A549 (cell line): ENCODE measurements around the gene XPR1. TPM values are rescaled to one million over a fixed set of nuclear protein-coding genes. Genes with fewer than 3 reads are reported as not detected.

Experiments used
- ATAC-seq, 2 experiments: fragments of 200-7000 bp in 1 of 2; fragments of >200 bp in 1 of 2; cut with Nextera tagmentation in 1 of 2; cut with Tn5 transposase in 1 of 2; 3 replicates each; pipeline versions ENCODE4 v1.8.0 to v1.9.1; 2018 to 2020; ENCODE audit warnings: mild to moderate bottlenecking in 1 of 2, moderate library complexity in 1 of 2
- CTCF ChIA-PET: fragments of 300-600 bp; sonication (Branson Sonifier 250); formaldehyde crosslinking; extraction: SDS; loops from one replicate; lab custom pipeline; 2021; ENCODE audit warnings: antibody characterized with exemption, inconsistent platforms; lab: Yijun Ruan, JAX
- POLR2A ChIA-PET: fragments of 350-600 bp; formaldehyde crosslinking; extraction: SDS; loops from one replicate; lab custom pipeline; 2021; ENCODE audit warnings: antibody characterized with exemption, inconsistent platforms; lab: Yijun Ruan, JAX
- DNase-seq, 2 experiments: peaks; one replicate each; pipeline versions ENCODE4 v3.0.0 to v3.0.0-alpha.2; 2011 to 2016; ENCODE audit warnings: low read depth in 1 of 2, low spot score in 1 of 2
- FAIRE-seq: peaks from 2 replicates; lab custom pipeline; 2011; peaks lifted over from hg19 to GRCh38; lab: Jason Lieb, UNC
- H3K27ac ChIP-seq, 2 experiments: fragments of >200 bp; sonication (Bioruptor Twin); formaldehyde crosslinking; 3 replicates each; pipeline ENCODE4 v1.5.1; 2016 to 2017
- H3K4me1 ChIP-seq: fragments of >200 bp; sonication (Bioruptor Twin); formaldehyde crosslinking; 3 replicates; pipeline ENCODE4 v1.6.1; 2016
- H3K4me2 ChIP-seq: fragments of >200 bp; sonication (Bioruptor Twin); formaldehyde crosslinking; 3 replicates; pipeline ENCODE4 v1.6.1; 2016
- H3K4me3 ChIP-seq: fragments of >200 bp; sonication (Bioruptor Twin); formaldehyde crosslinking; 3 replicates; pipeline ENCODE4 v1.5.1; 2016
- H3K9me3 ChIP-seq: fragments of >200 bp; sonication (Bioruptor Twin); formaldehyde crosslinking; 3 replicates; pipeline ENCODE4 v1.6.1; 2016
- CHD4 ChIP-seq: fragments of 200-600 bp; sonication (generic); IDR thresholded peaks from 2 replicates; pipeline ENCODE4 v1.6.1; 2016; ENCODE audit warnings: antibody characterized with exemption, mild to moderate bottlenecking, borderline replicate concordance
- E2F6 ChIP-seq: IDR thresholded peaks from 2 replicates; pipeline ENCODE4 v1.6.1; 2012; ENCODE audit warnings: low read depth, borderline replicate concordance
- EHMT2 ChIP-seq: fragments of 200-600 bp; sonication (generic); IDR thresholded peaks from 2 replicates; pipeline ENCODE4 v1.6.1; 2016; ENCODE audit warnings: antibody characterized with exemption, low read depth, mild to moderate bottlenecking, moderate library complexity
- ESRRA ChIP-seq: fragments of 150-350 bp; IDR thresholded peaks from 2 replicates; pipeline ENCODE4 v1.6.1; 2014; ENCODE audit warnings: mild to moderate bottlenecking, low read length, borderline replicate concordance
- FOSL2 ChIP-seq, 2 experiments: fragments of 450-650 bp in 1 of 2; fragments of >200 bp in 1 of 2; sonication (Bioruptor Twin) in 1 of 2; formaldehyde crosslinking; IDR thresholded peaks; 2 replicates each; pipeline versions ENCODE4 v1.5.0 to v1.6.1; 2016 to 2020; ENCODE audit warnings: mild to moderate bottlenecking in 1 of 2, moderate library complexity in 1 of 2
- FOXS1 ChIP-seq: fragments of 250-450 bp; sonication (Bioruptor Pico); IDR thresholded peaks from 2 replicates; pipeline ENCODE4 v1.5.0; 2020; ENCODE audit warnings: mild to moderate bottlenecking, moderate library complexity
- GATA3 ChIP-seq: IDR thresholded peaks from 2 replicates; pipeline ENCODE4 v1.6.1; 2012; ENCODE audit warnings: borderline replicate concordance
- HOXB5 ChIP-seq: fragments of 250-450 bp; sonication (Bioruptor Pico); IDR thresholded peaks from 2 replicates; pipeline ENCODE4 v1.5.0; 2020; ENCODE audit warnings: mild to moderate bottlenecking, moderate library complexity
- MAFK ChIP-seq: fragments of 450-650 bp; IDR thresholded peaks from 2 replicates; pipeline ENCODE4 v1.6.1; 2014; ENCODE audit not compliant: partially characterized antibody
- NFE2L2 ChIP-seq: fragments of 150-350 bp; conservative IDR thresholded peaks from 2 replicates; pipeline ENCODE4 v1.6.1; 2014; ENCODE audit warnings: low read length
- POLR2AphosphoS2 ChIP-seq: conservative IDR thresholded peaks from 2 replicates; pipeline ENCODE4 v1.6.1; 2012; ENCODE audit warnings: low read length, improper control_type of control experiment, inconsistent platforms
- RAD21 ChIP-seq, 2 experiments: fragments of >200 bp in 1 of 2; sonication (Bioruptor Twin) in 1 of 2; formaldehyde crosslinking in 1 of 2; IDR thresholded peaks in 1 of 2; conservative IDR thresholded peaks in 1 of 2; 2 replicates in 1 of 2; 3 replicates in 1 of 2; pipeline ENCODE4 v1.6.1; 2012 to 2018; ENCODE audit warnings: inconsistent platforms in 1 of 2
- TFCP2L1 ChIP-seq: fragments of 250-450 bp; sonication (Bioruptor Pico); IDR thresholded peaks from 2 replicates; pipeline ENCODE4 v1.5.0; 2021; ENCODE audit warnings: mild to moderate bottlenecking
- ZNF302 ChIP-seq: fragments of 250-450 bp; sonication (Bioruptor Pico); IDR thresholded peaks from 2 replicates; pipeline ENCODE4 v1.9.0; 2021; ENCODE audit warnings: inconsistent platforms, mild to moderate bottlenecking, moderate library complexity
- WGBS: methylation state at CpG from one replicate; pipeline ENCODE4 v1.1.6; 2017; ENCODE audit errors: missing lambda C conversion rate; 5-methylcytosine and 5-hydroxymethylcytosine counted together
- polyA plus RNA-seq, 4 experiments: library from polyadenylated mRNA; depleted of rRNA in 3 of 4; stranded (reverse); fragments of >200 nt; fragmentation: RNase III in 1 of 4; extraction: RNeasy Plus Mini Kit Qiagen cat#74134 plus additional on column Dnase treatment in 1 of 4; gene quantifications; 2 replicates in 3 of 4; 3 replicates in 1 of 4; pipeline ENCODE4 v1.2.3, GENCODE V29; 2011 to 2017
- TF ChIP-seq, protein P1 (sequence below): fragments of 250-450 bp; sonication (Bioruptor Pico); IDR thresholded peaks from 2 replicates; pipeline ENCODE4 v1.5.0; 2020; ENCODE audit warnings: low read depth, mild to moderate bottlenecking, moderate library complexity
- TF ChIP-seq, protein P2 (sequence below): fragments of >200 bp; sonication (Bioruptor Twin); formaldehyde crosslinking; IDR thresholded peaks from 2 replicates; pipeline ENCODE4 v1.6.1; 2016
- TF ChIP-seq, protein P3 (sequence below): fragments of >200 bp; sonication (Bioruptor Twin); formaldehyde crosslinking; IDR thresholded peaks from 3 replicates; pipeline ENCODE4 v1.5.1; 2016

Gene XPR1
- polyA plus RNA-seq, 2 of the 4 experiments (the other 2 are of a cell fraction) = 37.5 to 86.1 TPM

- no peak for ATAC-seq
- H3K9me3 ChIP-seq = peaks cover 30% of the 10 kb centered on the region
- ChIA-PET CTCF (no interaction called here), POLR2A (no interaction called here)
- no peak overlapping the region for H3K27ac ChIP-seq
- no peaks in the 10 kb centered on the region for H3K4me1 ChIP-seq
- no peak for DNase-seq
- H3K4me2 ChIP-seq = no peak overlapping the region
- H3K4me3 ChIP-seq = no peak overlapping the region
- 95% methylated on average over 14 of the region's 14 CpGs for WGBS
- TF ChIP-seq GATA3 (no peak), FOSL2 (IDR thresholded peaks at IDR 0.05) (no peak), FOSL2 (CRISPR knock-in tag; IDR thresholded peaks at IDR 0.05) (no peak), ESRRA (no peak), EHMT2 (no peak), FOXS1 (CRISPR knock-in tag) (no peak), RAD21 (conservative IDR thresholded peaks at IDR 0.05 in 1 of 2, IDR thresholded peaks at IDR 0.05 in 1 of 2) (no peak)
- TF ChIP-seq, protein P1, sequence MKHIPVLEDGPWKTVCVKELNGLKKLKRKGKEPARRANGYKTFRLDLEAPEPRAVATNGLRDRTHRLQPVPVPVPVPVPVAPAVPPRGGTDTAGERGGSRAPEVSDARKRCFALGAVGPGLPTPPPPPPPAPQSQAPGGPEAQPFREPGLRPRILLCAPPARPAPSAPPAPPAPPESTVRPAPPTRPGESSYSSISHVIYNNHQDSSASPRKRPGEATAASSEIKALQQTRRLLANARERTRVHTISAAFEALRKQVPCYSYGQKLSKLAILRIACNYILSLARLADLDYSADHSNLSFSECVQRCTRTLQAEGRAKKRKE = no peak
- TF ChIP-seq, protein P2, sequence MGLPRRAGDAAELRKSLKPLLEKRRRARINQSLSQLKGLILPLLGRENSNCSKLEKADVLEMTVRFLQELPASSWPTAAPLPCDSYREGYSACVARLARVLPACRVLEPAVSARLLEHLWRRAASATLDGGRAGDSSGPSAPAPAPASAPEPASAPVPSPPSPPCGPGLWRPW = no peak
- TF ChIP-seq, protein P3, sequence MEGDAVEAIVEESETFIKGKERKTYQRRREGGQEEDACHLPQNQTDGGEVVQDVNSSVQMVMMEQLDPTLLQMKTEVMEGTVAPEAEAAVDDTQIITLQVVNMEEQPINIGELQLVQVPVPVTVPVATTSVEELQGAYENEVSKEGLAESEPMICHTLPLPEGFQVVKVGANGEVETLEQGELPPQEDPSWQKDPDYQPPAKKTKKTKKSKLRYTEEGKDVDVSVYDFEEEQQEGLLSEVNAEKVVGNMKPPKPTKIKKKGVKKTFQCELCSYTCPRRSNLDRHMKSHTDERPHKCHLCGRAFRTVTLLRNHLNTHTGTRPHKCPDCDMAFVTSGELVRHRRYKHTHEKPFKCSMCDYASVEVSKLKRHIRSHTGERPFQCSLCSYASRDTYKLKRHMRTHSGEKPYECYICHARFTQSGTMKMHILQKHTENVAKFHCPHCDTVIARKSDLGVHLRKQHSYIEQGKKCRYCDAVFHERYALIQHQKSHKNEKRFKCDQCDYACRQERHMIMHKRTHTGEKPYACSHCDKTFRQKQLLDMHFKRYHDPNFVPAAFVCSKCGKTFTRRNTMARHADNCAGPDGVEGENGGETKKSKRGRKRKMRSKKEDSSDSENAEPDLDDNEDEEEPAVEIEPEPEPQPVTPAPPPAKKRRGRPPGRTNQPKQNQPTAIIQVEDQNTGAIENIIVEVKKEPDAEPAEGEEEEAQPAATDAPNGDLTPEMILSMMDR = no peak
- FAIRE-seq = no peak
Measured at GRCh38 chr1:180732866-180733265, 101.0 kb downstream of the XPR1 start.

DNA sequence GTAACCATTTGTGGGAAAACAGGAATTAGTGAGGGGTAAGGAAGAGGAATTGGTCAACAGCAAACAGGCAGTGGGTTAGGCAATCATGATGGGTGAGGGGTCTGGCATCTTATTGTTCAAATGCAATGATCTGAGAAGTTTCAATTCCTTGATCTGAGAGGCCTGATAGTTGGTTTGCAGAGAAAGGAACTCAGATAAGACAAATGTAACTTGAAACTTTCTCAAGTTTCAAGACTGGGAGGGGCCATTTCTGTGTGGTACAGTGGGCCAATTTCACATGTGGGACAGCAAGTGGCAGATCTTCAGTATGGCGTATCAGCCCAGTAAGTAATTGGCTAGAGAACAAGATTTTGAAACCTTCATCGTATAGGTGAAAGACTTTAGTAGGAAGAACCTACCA, 102.5 kb downstream of the XPR1 start:
- no peak overlapping the region for H3K27ac ChIP-seq
- H3K4me1 ChIP-seq = no peaks in the 10 kb centered on the region
- no peak for DNase-seq
- ChIA-PET POLR2A (no interaction called here), CTCF (no interaction called here)
- TF ChIP-seq TFCP2L1 (CRISPR knock-in tag) (no peak), MAFK (no peak), E2F6 (no peak)
- 90% methylated on average over 2 of the region's 2 CpGs for WGBS
- no peak for FAIRE-seq
- no peak for ATAC-seq
- peaks cover 26% of the 10 kb centered on the region for H3K9me3 ChIP-seq
- H3K4me2 ChIP-seq = no peak overlapping the region
- H3K4me3 ChIP-seq = no peak overlapping the region

- H3K4me3 ChIP-seq = no peak overlapping the region
- H3K4me1 ChIP-seq = no peaks in the 10 kb centered on the region
- no peak for FAIRE-seq
- POLR2A ChIA-PET = no interaction called here
- no peak for DNase-seq
- TF ChIP-seq POLR2AphosphoS2 (no peak), MAFK (peak; percentile 32), ZNF302 (no peak), EHMT2 (no peak)
- peaks cover 7% of the 10 kb centered on the region; the same call in 2 of the 3 replicates for H3K9me3 ChIP-seq
- no peak overlapping the region for H3K27ac ChIP-seq
- no peak overlapping the region for H3K4me2 ChIP-seq
- ATAC-seq = no peak
- CTCF ChIA-PET = no interaction called here
Measured at GRCh38 chr1:180742663-180743062, 110.8 kb downstream of the XPR1 start.

DNA sequence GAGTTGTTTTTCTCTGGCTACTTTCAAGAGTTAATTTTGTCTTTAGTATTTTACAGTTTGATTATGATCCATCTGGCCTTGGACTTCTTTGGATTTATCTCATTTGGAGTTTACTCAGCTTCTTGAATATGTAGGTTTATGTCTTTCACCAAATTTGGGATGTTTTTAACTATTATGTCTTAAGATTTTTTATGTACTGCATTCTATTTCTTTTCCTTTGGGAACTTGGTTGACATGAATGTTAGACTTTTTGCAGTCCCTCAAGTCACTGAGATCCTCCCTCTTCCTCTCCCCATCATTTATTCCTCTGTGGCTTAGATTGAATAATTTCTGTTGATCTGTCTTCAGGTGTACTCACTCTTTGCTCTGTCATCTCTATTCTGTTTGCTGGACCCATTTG, 112.0 kb downstream of the XPR1 start:
- ChIA-PET CTCF (no interaction called here), POLR2A (no interaction called here)
- no peak overlapping the region for H3K4me3 ChIP-seq

More for the DNA sequence above, 112.0 kb downstream of the XPR1 start:
- Histone ChIP-seq H3K4me2 (no peak overlapping the region), H3K9me3 (peaks cover 7% of the 10 kb centered on the region; the same call in 2 of the 3 replicates), H3K27ac (no peak overlapping the region), H3K4me1 (no peaks in the 10 kb centered on the region)
- FAIRE-seq = no peak
- no peak for ATAC-seq
- no peak for DNase-seq
- TF ChIP-seq CHD4 (no peak), FOSL2 (IDR thresholded peaks at IDR 0.05) (no peak), FOSL2 (CRISPR knock-in tag; IDR thresholded peaks at IDR 0.05) (no peak), NFE2L2 (no peak), HOXB5 (CRISPR knock-in tag) (no peak), E2F6 (no peak), EHMT2 (no peak), ESRRA (no peak)
